GM12873 (cell line): ENCODE results near the gene METTL16.

Source experiments
- CTCF ChIP-seq: IDR thresholded peaks from 2 replicates; pipeline ENCODE4 v1.5.1; 2012; ENCODE audit warnings: low read depth, mild to moderate bottlenecking, moderate library complexity, low read length, control low read depth; ENCODE audit not compliant: insufficient read depth; ENCODE audit errors: missing control alignments

The METTL16 gene

DNA sequence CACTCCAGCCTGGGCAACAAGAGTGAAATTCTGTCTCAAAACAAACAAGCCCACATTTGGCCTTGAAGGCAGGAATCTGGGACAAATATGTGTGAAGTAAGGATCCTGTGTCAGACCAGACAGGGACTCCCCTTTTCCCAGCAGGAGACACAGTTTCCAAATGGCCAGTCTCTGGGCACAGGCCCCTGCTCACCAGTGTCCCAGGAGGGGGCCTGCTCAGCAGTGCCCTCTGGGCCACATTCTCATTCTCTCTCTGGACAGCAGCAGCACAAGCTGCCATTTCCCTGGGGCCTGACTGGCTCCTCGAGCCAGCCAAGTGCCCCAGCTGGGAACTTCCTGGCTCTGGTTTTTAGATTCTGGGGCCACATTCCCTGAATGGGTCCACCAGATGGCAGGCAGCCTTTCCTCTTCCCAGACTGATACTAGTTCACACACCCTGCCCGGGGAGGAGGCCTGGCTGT, 99.1 kb downstream of the METTL16 start:
- no peak for TF ChIP-seq CTCF

DNA sequence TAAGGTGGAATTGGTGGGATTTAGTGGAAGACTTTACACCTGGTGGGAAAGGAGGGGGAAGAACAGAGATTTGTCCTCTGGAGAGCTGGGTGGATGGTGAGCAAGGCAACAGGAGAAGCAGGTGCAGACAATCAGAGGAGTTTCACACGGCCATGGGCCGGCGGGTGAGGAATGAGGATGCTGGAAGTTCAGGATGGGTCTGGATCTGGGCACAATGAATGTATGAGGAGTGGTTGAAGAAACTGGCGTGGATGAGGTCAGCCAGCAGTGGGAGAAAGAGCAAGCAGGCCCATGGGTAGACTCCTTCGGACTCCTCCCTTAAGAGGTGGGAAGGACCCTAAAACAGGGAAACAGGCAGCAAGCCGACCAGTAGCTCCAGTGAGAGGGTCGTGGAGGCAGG, 100.7 kb downstream of the METTL16 start:
- TF ChIP-seq CTCF = no peak

- no peak for TF ChIP-seq CTCF
Measured at GRCh38 chr17:2406903-2407790, 104.5 kb downstream of the METTL16 start.

GRCh38 chr17:2406271-2406902, 105.3 kb downstream of the METTL16 start:
- TF ChIP-seq CTCF = no peak

DNA sequence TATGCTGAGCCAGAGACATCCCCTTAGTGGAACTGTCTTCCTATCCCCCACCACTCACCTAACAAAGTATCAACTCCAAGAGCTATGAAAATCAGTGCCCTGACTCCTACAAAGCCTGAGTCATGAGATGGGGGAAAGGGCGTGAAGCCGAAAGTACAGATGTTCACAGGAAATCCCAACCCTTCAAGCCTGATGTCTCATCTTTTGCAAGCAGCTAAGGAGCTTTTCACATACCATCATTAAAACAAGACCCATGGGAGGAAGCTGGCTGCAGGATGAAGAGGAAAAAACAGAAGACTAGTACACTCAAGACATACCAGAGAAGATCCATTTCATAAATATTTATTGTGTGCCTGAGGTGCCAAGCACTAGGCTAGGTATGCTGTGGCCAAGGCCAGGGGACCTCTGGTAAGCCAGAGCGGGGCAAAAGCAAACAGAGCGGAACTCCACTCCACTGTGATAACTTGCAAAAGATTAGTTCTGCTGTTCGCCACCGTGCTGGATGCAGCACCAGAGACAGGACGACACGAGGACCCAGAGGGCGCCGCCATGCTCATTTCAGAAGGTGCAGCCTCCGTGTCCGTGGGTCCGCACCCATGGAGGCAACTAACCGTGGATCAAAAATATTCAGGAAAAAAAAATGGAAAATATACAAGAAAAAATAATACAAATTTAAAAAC, 106.3 kb downstream of the METTL16 start:
- TF ChIP-seq CTCF = no peak

DNA sequence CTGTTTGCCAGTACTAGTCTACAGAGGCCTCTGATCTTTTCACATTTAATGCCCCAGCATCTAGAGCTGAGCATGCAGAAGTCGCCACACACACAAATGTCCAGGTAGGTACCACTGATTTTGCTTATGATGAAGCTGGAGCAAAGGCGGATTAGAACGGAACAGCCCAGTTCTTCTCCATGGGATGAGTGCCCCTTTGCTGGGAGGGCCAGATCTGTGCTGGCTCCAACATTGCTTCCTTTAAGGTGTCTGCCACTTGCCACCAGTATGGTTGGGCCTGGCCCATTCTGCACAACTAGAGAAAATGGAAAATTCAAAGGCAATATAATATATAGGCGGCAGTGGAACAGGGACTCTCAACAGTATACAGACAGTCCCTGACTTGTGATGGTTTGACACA, 108.6 kb downstream of the METTL16 start:
- TF ChIP-seq CTCF = no peak

DNA sequence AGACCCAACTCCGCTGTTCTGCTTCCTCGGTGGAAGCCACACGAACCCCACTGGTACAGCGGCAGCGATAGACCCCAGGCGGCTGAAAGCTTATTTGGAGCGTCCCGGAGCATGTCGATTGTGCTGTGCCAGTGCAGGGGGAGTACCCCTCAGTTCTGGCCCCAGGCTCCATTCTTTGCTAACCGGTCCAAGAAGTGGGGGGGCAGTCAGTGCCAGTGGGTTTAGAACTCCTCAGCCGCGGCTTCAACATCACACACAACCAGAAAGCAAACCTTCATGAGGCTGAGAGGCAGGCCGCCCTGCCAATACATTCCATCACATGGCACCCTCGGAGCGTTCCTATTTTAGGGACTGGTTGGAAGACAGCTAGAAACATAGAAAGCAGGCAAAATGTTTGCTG, 109.1 kb downstream of the METTL16 start:
- TF ChIP-seq CTCF = no peak
